HepG2 (cell line): Measurements from ENCODE around the gene HTR3C. TPM values are rescaled to one million over a fixed set of nuclear protein-coding genes. Genes with fewer than 3 reads are reported as not detected.
A peak's percentile ranks its signal among the peaks of the same experiment; 100 is the strongest.
"Not testable (repeated sequence)": the region's sequence is repeated elsewhere in the genome, so short reads cannot be mapped to it uniquely, and the experiment has no call there.

Experiments used
- ATAC-seq: fragments of 200-7000 bp; cut with Tn5 transposase; 3 replicates; pipeline ENCODE4 v1.9.1; 2020; ENCODE audit warnings: mild to moderate bottlenecking, moderate library complexity
- BruUV-seq: library from RNA; stranded (reverse); fragments of 400-500 nt; replicated peaks from 2 replicates; lab custom pipeline; 2021; lab: Mats Ljungman, UMichigan
- CTCF ChIA-PET: fragments of 300-600 bp; formaldehyde crosslinking; extraction: SDS; loops from one replicate; lab custom pipeline; 2021; ENCODE audit warnings: low total read pairs, inconsistent platforms, low intra/inter-chr PET ratio; lab: Yijun Ruan, JAX
- POLR2A ChIA-PET: fragments of 350-600 bp; sonication (Branson Sonifier 250); formaldehyde crosslinking; loops from one replicate; lab custom pipeline; 2020; ENCODE audit warnings: antibody characterized with exemption, inconsistent platforms; lab: Yijun Ruan, JAX
- DNase-seq: peaks from one replicate; pipeline ENCODE4 v3.0.0-alpha.2; 2015; ENCODE audit warnings: low spot score
- FAIRE-seq: peaks from 3 replicates; lab custom pipeline; 2011; peaks lifted over from hg19 to GRCh38; lab: Jason Lieb, UNC
- H2AFZ ChIP-seq: one replicate; pipeline ENCODE4 v1.6.1; 2011; ENCODE audit warnings: low read length, inconsistent platforms
- H3K27ac ChIP-seq: fragments of 300-600 bp; 3 replicates; pipeline ENCODE4 v1.8.0; 2011; ENCODE audit warnings: mixed run types, mild to moderate bottlenecking, mixed read lengths, low read length, inconsistent platforms; ENCODE audit not compliant: insufficient read depth; ENCODE audit errors: extremely low read length
- H3K27me3 ChIP-seq, 2 experiments: fragments of 200-600 bp in 1 of 2; 2 replicates in 1 of 2; 3 replicates in 1 of 2; pipeline versions ENCODE4 v1.6.0 to v1.8.0; 2011; ENCODE audit warnings: low read length in 2 of 2, mild to moderate bottlenecking in 2 of 2, moderate library complexity in 2 of 2, inconsistent platforms in 1 of 2; ENCODE audit not compliant: insufficient read depth in 2 of 2, control insufficient read depth in 1 of 2
- H3K36me3 ChIP-seq, 2 experiments: fragments of 200-600 bp in 1 of 2; replicated peaks in 1 of 2; 2 replicates in 1 of 2; 3 replicates in 1 of 2; pipeline versions ENCODE4 v1.5.1 to v1.8.0; 2011; ENCODE audit warnings: low read length in 2 of 2, inconsistent platforms in 1 of 2; ENCODE audit not compliant: insufficient read depth in 2 of 2, control insufficient read depth in 1 of 2
- H3K4me1 ChIP-seq: 2 replicates; pipeline ENCODE4 v1.5.1; 2012; ENCODE audit warnings: low read length, inconsistent platforms; ENCODE audit not compliant: insufficient read depth
- H3K4me2 ChIP-seq: 2 replicates; pipeline ENCODE4 v1.6.0; 2011; ENCODE audit warnings: low read depth, low read length, inconsistent platforms
- H3K4me3 ChIP-seq, 3 experiments: fragments of 200-600 bp in 1 of 3; sonication (generic), shearing (Covaris generic) in 1 of 3; replicated peaks in 1 of 3; 2 replicates each; pipeline ENCODE4 v1.5.1; 2011 to 2016; ENCODE audit warnings: low read length in 3 of 3, inconsistent platforms in 2 of 3, low read depth in 2 of 3, mild to moderate bottlenecking in 2 of 3, control low read depth in 1 of 3, mixed read lengths in 1 of 3; ENCODE audit not compliant: insufficient read depth in 1 of 3
- H3K79me2 ChIP-seq: one replicate; pipeline ENCODE4 v1.6.1; 2011; ENCODE audit warnings: low read length, inconsistent platforms; ENCODE audit not compliant: insufficient read depth
- H3K9ac ChIP-seq: 2 replicates; pipeline ENCODE4 v1.6.0; 2011; ENCODE audit warnings: mild to moderate bottlenecking, low read depth, low read length, inconsistent platforms; ENCODE audit not compliant: insufficient read depth
- H3K9me3 ChIP-seq: 2 replicates; pipeline ENCODE4 v1.5.1; 2012; ENCODE audit warnings: mild to moderate bottlenecking, low read length
- H4K20me1 ChIP-seq: 2 replicates; pipeline ENCODE4 v1.6.0; 2011; ENCODE audit warnings: inconsistent platforms, mild to moderate bottlenecking, low read length, moderate library complexity; ENCODE audit not compliant: insufficient read depth
- CHD2 ChIP-seq: IDR thresholded peaks from 2 replicates; pipeline ENCODE4 v1.6.1; 2011; ENCODE audit warnings: low read depth, low read length, improper control_type of control experiment
- DPF2 ChIP-seq: sonication (generic); formaldehyde crosslinking; IDR thresholded peaks from 2 replicates; pipeline ENCODE4 v1.4.0; 2020; ENCODE audit warnings: mild to moderate bottlenecking, low read depth, missing genetic modification reagents, borderline replicate concordance
- HMGA1 ChIP-seq: sonication (generic); formaldehyde crosslinking; conservative IDR thresholded peaks from 2 replicates; pipeline ENCODE4 v1.4.0; 2020; ENCODE audit warnings: missing genetic modification reagents
- MAFF ChIP-seq: IDR thresholded peaks from 2 replicates; pipeline ENCODE4 v1.6.1; 2011; ENCODE audit warnings: low read depth, low read length, improper control_type of control experiment
- MAFK ChIP-seq, 2 experiments: IDR thresholded peaks in 1 of 2; conservative IDR thresholded peaks in 1 of 2; 2 replicates each; pipeline ENCODE4 v1.6.1; 2011; ENCODE audit warnings: improper control_type of control experiment in 2 of 2, low read length in 2 of 2
- MIER3 ChIP-seq: IDR thresholded peaks from 2 replicates; pipeline ENCODE4 v1.6.1; 2016; ENCODE audit warnings: missing compliant biosample characterization, borderline replicate concordance
- NFE2 ChIP-seq: sonication (generic); formaldehyde crosslinking; IDR thresholded peaks from 2 replicates; pipeline ENCODE4 v1.4.0; 2020; ENCODE audit warnings: missing genetic modification reagents
- NFE2L2 ChIP-seq: fragments of 150-350 bp; IDR thresholded peaks from 2 replicates; pipeline ENCODE4 v1.6.1; 2014; ENCODE audit warnings: low read length
- NKX3-1 ChIP-seq: sonication (generic); formaldehyde crosslinking; IDR thresholded peaks from 2 replicates; pipeline ENCODE4 v1.5.0; 2020; ENCODE audit warnings: missing genetic modification reagents
- SNAI1 ChIP-seq: sonication (generic); formaldehyde crosslinking; IDR thresholded peaks from 2 replicates; pipeline ENCODE4 v1.5.0; 2020; ENCODE audit warnings: mild to moderate bottlenecking, missing genetic modification reagents, borderline replicate concordance
- ZNF414 ChIP-seq: sonication (generic); formaldehyde crosslinking; IDR thresholded peaks from 2 replicates; pipeline ENCODE4 v1.5.0; 2020; ENCODE audit warnings: missing genetic modification reagents
- WGBS: methylation state at CpG from one replicate; pipeline ENCODE4 v1.1.6; 2017; ENCODE audit warnings: low lambda C conversion rate; 5-methylcytosine and 5-hydroxymethylcytosine counted together
- in situ Hi-C: cut with HindIII; loops from 2 replicates; pipeline ENCODE4 v1.10.0; 2017; ENCODE audit warnings: low pct_unique_long_range_greater_than_20kb; ENCODE audit not compliant: extremely low pct_ligation_motif_present
- intact Hi-C: fragments of 100-400 bp; cut with micrococcal nuclease; formaldehyde crosslinking; loops from one replicate; pipeline ENCODE4 v1.10.0; 2022; ENCODE audit not compliant: unreplicated experiment
- polyA plus RNA-seq, 8 experiments: library from polyadenylated mRNA; depleted of rRNA in 3 of 8; stranded (reverse) in 7 of 8; unstranded in 1 of 8; fragments of >200 nt; fragmentation: Illumina TruSeq in 4 of 8; extraction: Trizol in 4 of 8; gene quantifications; 2 replicates each; pipeline versions ENCODE4 v1.2.1 to v1.2.3, GENCODE V29; 2011 to 2016; ENCODE audit warnings: low read depth in 4 of 8, missing spikeins in 1 of 8, mixed read lengths in 1 of 8; ENCODE audit not compliant: insufficient read depth in 1 of 8
- total RNA-seq, 5 experiments: library from RNA; depleted of rRNA; stranded (reverse); fragments of >200 nt; fragmentation: Illumina TruSeq; extraction: Trizol; gene quantifications; 2 replicates each; pipeline ENCODE4 v1.2.3, GENCODE V29; 2016; ENCODE audit warnings: low read depth in 1 of 5

Gene HTR3C
- total and polyA plus RNA-seq, 2 of the 13 experiments (the other 11 are each of a cell fraction or from before 2014, with no cell fraction given), result not detected

- Histone ChIP-seq H3K9me3 (no peaks in the 10 kb centered on the region), H3K4me2 (no peak overlapping the region), H3K27me3 (no peaks in the 10 kb centered on the region), H3K9ac (no peak overlapping the region), H3K79me2 (no peaks in the 10 kb centered on the region), H3K4me1 (peaks cover 21% of the 10 kb centered on the region), H4K20me1 (no peaks in the 10 kb centered on the region), H3K36me3 (peaks cover 0 to 3% of the 10 kb centered on the region in 2 experiments; a peak in 1 of 5 replicates), H3K4me3 (no peak overlapping the region), H2AFZ (no peak overlapping the region), H3K27ac (no peak overlapping the region)
- no peak for TF ChIP-seq MIER3
- no peak; the same call in 2 of the 3 replicates for ATAC-seq
- POLR2A ChIA-PET, result no interaction called here
- DNase-seq, result no peak
- no TSS peak for BruUV-seq
- in situ Hi-C loops (no loop called here), intact Hi-C loops (no loop called here)
- no peak for FAIRE-seq
- CTCF ChIA-PET, result no interaction called here
- 81% methylated on average over 2 of the region's 2 CpGs for WGBS
Measured at GRCh38 chr3:184004476-184004875, 48.4 kb upstream of the HTR3C start.

GRCh38 chr3:184005941-184006507 is 46.8 kb upstream of the HTR3C start:
- ChIA-PET CTCF (no interaction called here), POLR2A (interaction anchor here (1.8 kb wide), 1 partner anchor 18 kb away, joined by 5 read pairs; no protein-coding TSS in a partner anchor)
- Histone ChIP-seq H3K27me3 (no peaks in the 10 kb centered on the region), H3K4me3 (no peak overlapping the region), H3K9ac (no peak overlapping the region), H3K36me3 (peaks cover 0 to 3% of the 10 kb centered on the region in 2 experiments; a peak in 1 of 5 replicates), H3K79me2 (no peaks in the 10 kb centered on the region), H4K20me1 (no peaks in the 10 kb centered on the region), H3K9me3 (no peaks in the 10 kb centered on the region), H3K4me1 (peaks cover 21% of the 10 kb centered on the region), H3K27ac (peak overlapping the region; percentile 32), H3K4me2 (no peak overlapping the region), H2AFZ (no peak overlapping the region)
- TF ChIP-seq NFE2L2, result peak; percentile 88
- TF ChIP-seq NFE2 (CRISPR knock-in tag), result 0 out of 2 replicates have a peak, but pooled peaks have one; percentile 44
- no peak for TF ChIP-seq HMGA1
- peak; percentile 75; the same call in 1 of the 2 replicates for TF ChIP-seq MAFF
- TF ChIP-seq CHD2, result no peak
- TF ChIP-seq MAFK (conservative IDR thresholded peaks at IDR 0.05 in 1 of 2, IDR thresholded peaks at IDR 0.05 in 1 of 2; ENCODE audit: low read length in 2 of 2), result peak; percentile 77 to 83
- TF ChIP-seq DPF2 (CRISPR knock-in tag), result no peak
- TF ChIP-seq SNAI1 (CRISPR knock-in tag), result no peak
- TF ChIP-seq NKX3-1 (CRISPR knock-in tag), result no peak
- TF ChIP-seq ZNF414 (CRISPR knock-in tag), result no peak
- in situ Hi-C loops, result no loop called here
- intact Hi-C loops, result no loop called here
- no TSS peak for BruUV-seq
- no peak for ATAC-seq
- WGBS, result 94% methylated on average over 11 of the region's 11 CpGs
- FAIRE-seq, result no peak
- DNase-seq, result no peak

- H3K9me3 ChIP-seq, POLR2A ChIA-PET, in situ Hi-C loops, BruUV-seq, CTCF ChIA-PET, H3K36me3 ChIP-seq, H3K79me2 ChIP-seq, H3K27ac ChIP-seq, H3K27me3 ChIP-seq, DNase-seq, ATAC-seq, H4K20me1 ChIP-seq, H3K4me2 ChIP-seq, H2AFZ ChIP-seq, H3K9ac ChIP-seq, FAIRE-seq, intact Hi-C loops, H3K4me3 ChIP-seq: not testable (repeated sequence)
- H3K4me1 ChIP-seq, result peaks cover 21% of the 10 kb centered on the region
- WGBS, result 98% methylated on average over 11 of the region's 11 CpGs
Measured at GRCh38 chr3:184007143-184007813, 45.6 kb upstream of the HTR3C start.
